ENCODE results near the gene ATXN1. TPM values are rescaled to one million over a fixed set of nuclear protein-coding genes. Genes with fewer than 3 reads are reported as not detected.

Gene ATXN1
- total and polyA plus RNA-seq, 2 experiments from 2014 or later = 4.8 to 9.1 TPM

- Mint-ChIP-seq H3K36me3 (ENCODE audit: low read depth) (no peaks in the 10 kb centered on the region), H3K4me1 (peaks cover 3% of the 10 kb centered on the region; the same call in 1 of the 3 replicates), H3K27me3 (ENCODE audit: insufficient read depth, low read depth, poor library complexity) (peaks cover 5% of the 10 kb centered on the region), H3K27ac (no peak overlapping the region), H3K9me3 (no peaks in the 10 kb centered on the region), H3K4me3 (no peak overlapping the region)
- TF ChIP-seq EZH2 (IDR thresholded peaks at IDR 0.05; ENCODE audit: low read depth, unreplicated experiment) (no peak), ZNF114 (CRISPR knock-in tag; IDR thresholded peaks at IDR 0.05) (no peak), CREB1 (CRISPR knock-in tag; IDR thresholded peaks at IDR 0.05; ENCODE audit: low read depth) (no peak), NANOG (IDR thresholded peaks at IDR 0.05; ENCODE audit: borderline replicate concordance) (no peak), ZNF331 (CRISPR knock-in tag; IDR thresholded peaks at IDR 0.05; ENCODE audit: low read depth) (no peak), POLR2AphosphoS5 (IDR thresholded peaks at IDR 0.05; ENCODE audit: low read depth) (no peak), STAT1 (IDR thresholded peaks at IDR 0.05; ENCODE audit: unreplicated experiment) (no peak), EZH2phosphoT487 (IDR thresholded peaks at IDR 0.05; ENCODE audit: unreplicated experiment) (no peak), ETS1 (IDR thresholded peaks at IDR 0.05) (no peak), ZNF462 (CRISPR knock-in tag; IDR thresholded peaks at IDR 0.05) (no peak), JUNB (IDR thresholded peaks at IDR 0.05; ENCODE audit: unreplicated experiment) (no peak)
- TF ChIP-seq, protein P1, sequence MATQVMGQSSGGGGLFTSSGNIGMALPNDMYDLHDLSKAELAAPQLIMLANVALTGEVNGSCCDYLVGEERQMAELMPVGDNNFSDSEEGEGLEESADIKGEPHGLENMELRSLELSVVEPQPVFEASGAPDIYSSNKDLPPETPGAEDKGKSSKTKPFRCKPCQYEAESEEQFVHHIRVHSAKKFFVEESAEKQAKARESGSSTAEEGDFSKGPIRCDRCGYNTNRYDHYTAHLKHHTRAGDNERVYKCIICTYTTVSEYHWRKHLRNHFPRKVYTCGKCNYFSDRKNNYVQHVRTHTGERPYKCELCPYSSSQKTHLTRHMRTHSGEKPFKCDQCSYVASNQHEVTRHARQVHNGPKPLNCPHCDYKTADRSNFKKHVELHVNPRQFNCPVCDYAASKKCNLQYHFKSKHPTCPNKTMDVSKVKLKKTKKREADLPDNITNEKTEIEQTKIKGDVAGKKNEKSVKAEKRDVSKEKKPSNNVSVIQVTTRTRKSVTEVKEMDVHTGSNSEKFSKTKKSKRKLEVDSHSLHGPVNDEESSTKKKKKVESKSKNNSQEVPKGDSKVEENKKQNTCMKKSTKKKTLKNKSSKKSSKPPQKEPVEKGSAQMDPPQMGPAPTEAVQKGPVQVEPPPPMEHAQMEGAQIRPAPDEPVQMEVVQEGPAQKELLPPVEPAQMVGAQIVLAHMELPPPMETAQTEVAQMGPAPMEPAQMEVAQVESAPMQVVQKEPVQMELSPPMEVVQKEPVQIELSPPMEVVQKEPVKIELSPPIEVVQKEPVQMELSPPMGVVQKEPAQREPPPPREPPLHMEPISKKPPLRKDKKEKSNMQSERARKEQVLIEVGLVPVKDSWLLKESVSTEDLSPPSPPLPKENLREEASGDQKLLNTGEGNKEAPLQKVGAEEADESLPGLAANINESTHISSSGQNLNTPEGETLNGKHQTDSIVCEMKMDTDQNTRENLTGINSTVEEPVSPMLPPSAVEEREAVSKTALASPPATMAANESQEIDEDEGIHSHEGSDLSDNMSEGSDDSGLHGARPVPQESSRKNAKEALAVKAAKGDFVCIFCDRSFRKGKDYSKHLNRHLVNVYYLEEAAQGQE (IDR thresholded peaks at IDR 0.05; ENCODE audit: unreplicated experiment) = no peak
- TF ChIP-seq, protein P2, sequence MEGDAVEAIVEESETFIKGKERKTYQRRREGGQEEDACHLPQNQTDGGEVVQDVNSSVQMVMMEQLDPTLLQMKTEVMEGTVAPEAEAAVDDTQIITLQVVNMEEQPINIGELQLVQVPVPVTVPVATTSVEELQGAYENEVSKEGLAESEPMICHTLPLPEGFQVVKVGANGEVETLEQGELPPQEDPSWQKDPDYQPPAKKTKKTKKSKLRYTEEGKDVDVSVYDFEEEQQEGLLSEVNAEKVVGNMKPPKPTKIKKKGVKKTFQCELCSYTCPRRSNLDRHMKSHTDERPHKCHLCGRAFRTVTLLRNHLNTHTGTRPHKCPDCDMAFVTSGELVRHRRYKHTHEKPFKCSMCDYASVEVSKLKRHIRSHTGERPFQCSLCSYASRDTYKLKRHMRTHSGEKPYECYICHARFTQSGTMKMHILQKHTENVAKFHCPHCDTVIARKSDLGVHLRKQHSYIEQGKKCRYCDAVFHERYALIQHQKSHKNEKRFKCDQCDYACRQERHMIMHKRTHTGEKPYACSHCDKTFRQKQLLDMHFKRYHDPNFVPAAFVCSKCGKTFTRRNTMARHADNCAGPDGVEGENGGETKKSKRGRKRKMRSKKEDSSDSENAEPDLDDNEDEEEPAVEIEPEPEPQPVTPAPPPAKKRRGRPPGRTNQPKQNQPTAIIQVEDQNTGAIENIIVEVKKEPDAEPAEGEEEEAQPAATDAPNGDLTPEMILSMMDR (conservative IDR thresholded peaks at IDR 0.05; ENCODE audit: low read depth in 2 of 2) = no peak
- Histone ChIP-seq H3K27ac (ENCODE audit: low read depth) (no peak overlapping the region), H3F3A (replicated peaks; ENCODE audit: low read depth) (no peaks in the 10 kb centered on the region), H2AFZ (no peak overlapping the region), H3K27me3 (ENCODE audit: insufficient read depth) (no peaks in the 10 kb centered on the region), H3K36me3 (ENCODE audit: insufficient read depth) (no peaks in the 10 kb centered on the region), H3K4me1 (ENCODE audit: insufficient read depth) (no peaks in the 10 kb centered on the region; the same call in 1 of the 2 replicates), H4K20me1 (replicated peaks; ENCODE audit: insufficient read depth) (no peaks in the 10 kb centered on the region), H3K4me3 (no peak overlapping the region), H3K4me2 (no peak overlapping the region), H3K9me2 (ENCODE audit: insufficient read depth) (no peaks in the 10 kb centered on the region; the same call in 1 of the 2 replicates), H3K79me2 (replicated peaks; ENCODE audit: insufficient read depth) (no peaks in the 10 kb centered on the region)
- DNase-seq (ENCODE audit: low spot score) (no peak), ATAC-seq (no peak)
Observed at GRCh38 chr6:16251706-16252105, 509.6 kb downstream of the ATXN1 start.

Data from GM23338 (cell line).